ENCODE results near the gene PLGRKT.

DNA sequence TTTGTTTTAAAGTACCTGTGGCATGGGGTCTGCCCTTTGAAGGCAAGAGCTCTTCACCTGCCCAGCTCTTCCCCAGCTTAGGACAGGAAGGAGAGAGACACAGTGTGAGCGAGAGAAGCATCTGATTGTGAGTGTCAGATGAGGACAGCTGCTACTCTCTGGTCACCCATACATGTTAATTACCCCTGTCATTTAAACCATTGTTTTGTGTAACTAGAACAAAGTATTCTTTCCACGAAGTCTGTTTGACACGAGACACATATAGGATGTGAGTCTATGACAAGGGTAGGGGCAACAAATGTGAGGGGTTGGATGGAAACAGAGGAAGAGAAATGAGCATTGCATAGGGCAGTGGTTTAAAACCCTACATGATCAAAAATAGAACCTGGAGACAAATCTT, 9.6 kb upstream of the PLGRKT start:
- TF ChIP-seq, protein P1, sequence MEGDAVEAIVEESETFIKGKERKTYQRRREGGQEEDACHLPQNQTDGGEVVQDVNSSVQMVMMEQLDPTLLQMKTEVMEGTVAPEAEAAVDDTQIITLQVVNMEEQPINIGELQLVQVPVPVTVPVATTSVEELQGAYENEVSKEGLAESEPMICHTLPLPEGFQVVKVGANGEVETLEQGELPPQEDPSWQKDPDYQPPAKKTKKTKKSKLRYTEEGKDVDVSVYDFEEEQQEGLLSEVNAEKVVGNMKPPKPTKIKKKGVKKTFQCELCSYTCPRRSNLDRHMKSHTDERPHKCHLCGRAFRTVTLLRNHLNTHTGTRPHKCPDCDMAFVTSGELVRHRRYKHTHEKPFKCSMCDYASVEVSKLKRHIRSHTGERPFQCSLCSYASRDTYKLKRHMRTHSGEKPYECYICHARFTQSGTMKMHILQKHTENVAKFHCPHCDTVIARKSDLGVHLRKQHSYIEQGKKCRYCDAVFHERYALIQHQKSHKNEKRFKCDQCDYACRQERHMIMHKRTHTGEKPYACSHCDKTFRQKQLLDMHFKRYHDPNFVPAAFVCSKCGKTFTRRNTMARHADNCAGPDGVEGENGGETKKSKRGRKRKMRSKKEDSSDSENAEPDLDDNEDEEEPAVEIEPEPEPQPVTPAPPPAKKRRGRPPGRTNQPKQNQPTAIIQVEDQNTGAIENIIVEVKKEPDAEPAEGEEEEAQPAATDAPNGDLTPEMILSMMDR (conservative IDR thresholded peaks at IDR 0.05; ENCODE audit: low read depth, low read length) = no peak
- no peak for TF ChIP-seq EZH2 (IDR thresholded peaks at IDR 0.05; ENCODE audit: low read length, unreplicated experiment)
